Liver (tissue), 9 donors: Measurements from ENCODE around the gene CAMK2B. TPM values are rescaled to one million over a fixed set of nuclear protein-coding genes. Genes with fewer than 3 reads are reported as not detected.

Experiments used
- DNase-seq: peaks from one replicate; pipeline ENCODE4 v3.0.0-alpha.2; 2017; ENCODE audit warnings: low spot score
- H3K27ac ChIP-seq, 2 donors: one replicate each; pipeline ENCODE4 v1.7.0; 2013; ENCODE audit warnings: inconsistent platforms in 2 of 2, low read length in 2 of 2, control low read depth in 1 of 2, low read depth in 1 of 2, mild to moderate bottlenecking in 1 of 2
- H3K27me3 ChIP-seq, 4 donors: one replicate each; pipeline versions ENCODE4 v1.6.1 to v1.7.0; 2013; ENCODE audit warnings: low read length in 3 of 4, inconsistent platforms in 1 of 4, mild to moderate bottlenecking in 1 of 4, moderate library complexity in 1 of 4; ENCODE audit not compliant: control insufficient read depth in 4 of 4, insufficient read depth in 4 of 4
- H3K36me3 ChIP-seq, 4 donors: one replicate each; pipeline versions ENCODE4 v1.6.1 to v1.7.0; 2013; ENCODE audit warnings: low read length in 3 of 4, mild to moderate bottlenecking in 3 of 4, low read depth in 1 of 4, moderate library complexity in 1 of 4; ENCODE audit not compliant: control insufficient read depth in 4 of 4, insufficient read depth in 3 of 4
- H3K4me1 ChIP-seq, 4 donors: one replicate each; pipeline versions ENCODE4 v1.6.1 to v1.7.0; 2013; ENCODE audit warnings: low read length in 3 of 4, mild to moderate bottlenecking in 3 of 4, moderate library complexity in 1 of 4; ENCODE audit not compliant: control insufficient read depth in 4 of 4, insufficient read depth in 4 of 4
- H3K4me3 ChIP-seq, 3 donors: one replicate each; pipeline versions ENCODE4 v1.6.1 to v1.7.0; 2013; ENCODE audit warnings: low read length in 3 of 3, control low read depth in 1 of 3, low read depth in 1 of 3, mild to moderate bottlenecking in 1 of 3
- H3K9ac ChIP-seq, 2 donors: one replicate each; pipeline ENCODE4 v1.7.0; 2013; ENCODE audit warnings: low read length in 2 of 2, mild to moderate bottlenecking in 2 of 2, moderate library complexity in 2 of 2, control low read depth in 1 of 2, low read depth in 1 of 2
- H3K9me3 ChIP-seq, 4 donors: one replicate each; pipeline versions ENCODE4 v1.6.1 to v1.7.0; 2013; ENCODE audit warnings: low read length in 3 of 4; ENCODE audit not compliant: control insufficient read depth in 4 of 4
- ATF3 ChIP-seq: IDR thresholded peaks from 2 replicates; pipeline ENCODE4 v1.6.1; 2016; ENCODE audit warnings: antibody characterized with exemption
- CTCF ChIP-seq: fragments of 150-350 bp; IDR thresholded peaks from 2 replicates; pipeline ENCODE4 v1.5.1; 2017; ENCODE audit warnings: improper control_type of control experiment, low read depth, low read length; ENCODE audit not compliant: missing input control
- FOXA2 ChIP-seq: IDR thresholded peaks from 2 replicates; pipeline ENCODE4 v1.6.1; 2016; ENCODE audit warnings: antibody characterized with exemption
- GABPA ChIP-seq, 2 donors: IDR thresholded peaks in 1 of 2; conservative IDR thresholded peaks in 1 of 2; 2 replicates each; pipeline ENCODE4 v1.6.1; 2016; ENCODE audit warnings: antibody characterized with exemption in 2 of 2, mild to moderate bottlenecking in 1 of 2, moderate library complexity in 1 of 2
- HNF4A ChIP-seq, 2 donors: conservative IDR thresholded peaks; 2 replicates each; pipeline ENCODE4 v1.6.1; 2016; ENCODE audit warnings: antibody characterized with exemption in 2 of 2, mild to moderate bottlenecking in 2 of 2
- JUND ChIP-seq, 2 donors: IDR thresholded peaks; 2 replicates each; pipeline ENCODE4 v1.6.1; 2016; ENCODE audit warnings: antibody characterized with exemption in 2 of 2
- MAX ChIP-seq: IDR thresholded peaks from 2 replicates; pipeline ENCODE4 v1.6.1; 2016; ENCODE audit warnings: antibody characterized with exemption
- NR2F2 ChIP-seq: IDR thresholded peaks from 2 replicates; pipeline ENCODE4 v1.6.1; 2016; ENCODE audit warnings: antibody characterized with exemption
- RAD21 ChIP-seq, 2 donors: IDR thresholded peaks; 2 replicates each; pipeline ENCODE4 v1.6.1; 2016; ENCODE audit warnings: antibody characterized with exemption in 2 of 2, mild to moderate bottlenecking in 2 of 2
- RXRA ChIP-seq, 2 donors: IDR thresholded peaks; 2 replicates each; pipeline ENCODE4 v1.6.1; 2017 to 2018; ENCODE audit warnings: antibody characterized with exemption in 2 of 2, mild to moderate bottlenecking in 1 of 2
- SP1 ChIP-seq: IDR thresholded peaks from 2 replicates; pipeline ENCODE4 v1.6.1; 2018; ENCODE audit warnings: antibody characterized with exemption, mild to moderate bottlenecking
- YY1 ChIP-seq: IDR thresholded peaks from 2 replicates; pipeline ENCODE4 v1.6.1; 2016; ENCODE audit warnings: antibody characterized with exemption, mild to moderate bottlenecking
- WGBS: extraction: QIAGEN DNeasy Blood & Tissue Kit; methylation state at CpG from one replicate; pipeline ENCODE4 v1.1.7; 2013; 5-methylcytosine and 5-hydroxymethylcytosine counted together
- polyA plus RNA-seq, 2 donors: library from polyadenylated mRNA; stranded (reverse) in 1 of 2; unstranded in 1 of 2; fragments of 200-250 nt in 1 of 2; fragments of >200 nt in 1 of 2; fragmentation: Nextera tagmentation in 1 of 2; extraction: Ambion mirVana in 1 of 2; gene quantifications; one replicate each; pipeline versions ENCODE4 v1.2.1 to v1.2.3, GENCODE V29; 2013 to 2015
- total RNA-seq, 2 donors: library from RNA; depleted of rRNA; stranded (reverse); fragments of >200 nt; gene quantifications; one replicate each; pipeline ENCODE4 v1.2.3, GENCODE V29; 2014
- TF ChIP-seq, protein P1 (sequence below): IDR thresholded peaks from 2 replicates; pipeline ENCODE4 v1.6.1; 2016; ENCODE audit warnings: antibody characterized with exemption, mild to moderate bottlenecking
- TF ChIP-seq, protein P2 (sequence below): IDR thresholded peaks from 2 replicates; pipeline ENCODE4 v1.6.1; 2016; ENCODE audit warnings: antibody characterized with exemption
- donor health status: healthy.
- donor health status: healthy.
- donor health status: healthy.
- donor health status: healthy.
- donor health status: healthy.

CAMK2B gene
- total and polyA plus RNA-seq, 4 donors = 2.1 to 3.3 (median 2.2) TPM; not detected in 1

DNA sequence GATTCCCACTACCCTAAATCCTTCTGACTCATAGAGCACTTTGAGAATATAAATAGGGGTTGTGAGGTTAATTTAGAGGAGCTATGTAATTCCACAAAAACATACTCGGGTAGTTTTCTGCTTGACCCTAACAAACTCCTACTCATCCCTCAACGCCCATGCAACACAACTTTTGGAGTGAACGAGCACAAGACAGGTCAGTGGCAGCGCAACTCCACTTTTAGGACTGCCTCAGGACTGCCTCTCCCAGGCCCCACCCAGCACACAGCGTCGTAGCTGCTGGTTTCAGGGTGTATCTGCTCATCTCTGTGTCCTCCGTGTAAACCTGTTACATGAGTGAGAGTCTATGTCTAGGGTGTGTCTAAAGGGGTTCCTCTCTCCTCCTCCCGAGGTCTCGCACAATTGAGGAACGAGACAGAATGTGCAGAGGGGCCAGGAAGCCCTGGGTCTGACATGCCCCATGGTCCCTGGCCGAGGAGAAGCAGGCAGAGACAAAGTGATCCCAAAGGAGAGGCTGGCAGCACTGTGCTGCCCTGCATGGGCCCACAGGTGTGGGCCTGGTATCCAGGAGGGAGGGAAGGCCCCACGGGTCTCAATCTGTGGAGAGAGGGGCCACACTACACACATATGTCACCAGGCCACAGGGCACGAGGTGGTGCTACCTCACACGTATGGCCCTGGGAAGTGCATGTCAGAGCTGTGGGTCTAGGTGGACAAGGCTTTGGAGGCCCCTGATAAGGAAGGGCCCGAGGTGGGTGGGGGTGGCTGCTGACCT is 45.5 kb downstream of the CAMK2B start (continued):
- TF ChIP-seq CTCF (no peak), RAD21 (IDR thresholded peaks at IDR 0.05) (no peak)

- Histone ChIP-seq H3K36me3 (no peaks in the 10 kb centered on the region), H3K4me1 (no peaks in the 10 kb centered on the region), H3K27me3 (no peaks in the 10 kb centered on the region), H3K9ac (no peak overlapping the region), H3K27ac (no peak overlapping the region), H3K4me3 (no peak overlapping the region), H3K9me3 (no peaks in the 10 kb centered on the region)
- no peak for DNase-seq
- TF ChIP-seq RXRA (IDR thresholded peaks at IDR 0.05) (no peak), GABPA (IDR thresholded peaks at IDR 0.05 in 1 of 2, conservative IDR thresholded peaks at IDR 0.05 in 1 of 2) (no peak)
- TF ChIP-seq, protein P1, sequence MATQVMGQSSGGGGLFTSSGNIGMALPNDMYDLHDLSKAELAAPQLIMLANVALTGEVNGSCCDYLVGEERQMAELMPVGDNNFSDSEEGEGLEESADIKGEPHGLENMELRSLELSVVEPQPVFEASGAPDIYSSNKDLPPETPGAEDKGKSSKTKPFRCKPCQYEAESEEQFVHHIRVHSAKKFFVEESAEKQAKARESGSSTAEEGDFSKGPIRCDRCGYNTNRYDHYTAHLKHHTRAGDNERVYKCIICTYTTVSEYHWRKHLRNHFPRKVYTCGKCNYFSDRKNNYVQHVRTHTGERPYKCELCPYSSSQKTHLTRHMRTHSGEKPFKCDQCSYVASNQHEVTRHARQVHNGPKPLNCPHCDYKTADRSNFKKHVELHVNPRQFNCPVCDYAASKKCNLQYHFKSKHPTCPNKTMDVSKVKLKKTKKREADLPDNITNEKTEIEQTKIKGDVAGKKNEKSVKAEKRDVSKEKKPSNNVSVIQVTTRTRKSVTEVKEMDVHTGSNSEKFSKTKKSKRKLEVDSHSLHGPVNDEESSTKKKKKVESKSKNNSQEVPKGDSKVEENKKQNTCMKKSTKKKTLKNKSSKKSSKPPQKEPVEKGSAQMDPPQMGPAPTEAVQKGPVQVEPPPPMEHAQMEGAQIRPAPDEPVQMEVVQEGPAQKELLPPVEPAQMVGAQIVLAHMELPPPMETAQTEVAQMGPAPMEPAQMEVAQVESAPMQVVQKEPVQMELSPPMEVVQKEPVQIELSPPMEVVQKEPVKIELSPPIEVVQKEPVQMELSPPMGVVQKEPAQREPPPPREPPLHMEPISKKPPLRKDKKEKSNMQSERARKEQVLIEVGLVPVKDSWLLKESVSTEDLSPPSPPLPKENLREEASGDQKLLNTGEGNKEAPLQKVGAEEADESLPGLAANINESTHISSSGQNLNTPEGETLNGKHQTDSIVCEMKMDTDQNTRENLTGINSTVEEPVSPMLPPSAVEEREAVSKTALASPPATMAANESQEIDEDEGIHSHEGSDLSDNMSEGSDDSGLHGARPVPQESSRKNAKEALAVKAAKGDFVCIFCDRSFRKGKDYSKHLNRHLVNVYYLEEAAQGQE = no peak
- WGBS = 89% methylated on average over 6 of the region's 6 CpGs
These were observed 46.1 kb downstream of the CAMK2B start for GRCh38 chr7:44279286-44279685.

DNA sequence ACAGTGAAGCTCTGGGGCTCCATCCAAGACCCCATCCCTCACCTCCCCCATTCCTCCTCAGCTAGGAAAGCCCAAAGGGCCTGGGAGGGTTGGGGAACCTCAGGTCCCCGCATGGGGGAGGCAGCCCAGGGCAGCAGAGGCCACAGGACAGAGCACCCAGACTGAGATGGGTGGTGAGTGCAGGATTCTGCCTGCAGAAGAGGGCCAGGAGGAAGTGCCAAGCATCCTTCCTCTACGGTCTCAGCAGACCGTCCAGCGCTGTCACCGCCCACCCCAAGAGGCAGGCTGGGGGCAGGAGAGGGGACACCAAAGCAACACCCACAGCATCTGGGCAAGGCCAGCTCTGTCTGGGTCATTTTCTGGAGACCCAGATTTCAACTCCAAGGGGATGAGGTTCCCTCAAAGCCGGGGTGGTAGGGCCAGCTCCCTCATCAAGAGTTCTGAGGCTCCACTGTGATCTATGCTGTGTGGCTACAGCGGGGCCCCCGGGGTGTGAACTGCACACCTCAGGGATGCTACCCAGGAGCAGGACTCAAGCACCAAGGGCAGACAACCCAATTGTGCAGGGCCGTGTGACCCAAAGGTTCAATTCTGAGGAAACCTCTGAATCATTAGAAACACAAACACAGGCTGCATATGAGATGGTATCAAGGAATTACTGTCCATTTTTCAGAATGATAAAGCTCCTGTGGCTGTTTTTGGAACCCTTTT is 46.8 kb downstream of the CAMK2B start:
- Histone ChIP-seq H3K4me3 (no peak overlapping the region), H3K9me3 (no peaks in the 10 kb centered on the region), H3K36me3 (no peaks in the 10 kb centered on the region), H3K4me1 (no peaks in the 10 kb centered on the region), H3K27ac (no peak overlapping the region), H3K9ac (no peak overlapping the region), H3K27me3 (no peaks in the 10 kb centered on the region)
- WGBS = 88% methylated on average over 9 of the region's 9 CpGs
- no peak for DNase-seq
- TF ChIP-seq NR2F2 (no peak), JUND (IDR thresholded peaks at IDR 0.05) (no peak), YY1 (no peak), FOXA2 (no peak), ATF3 (no peak), HNF4A (conservative IDR thresholded peaks at IDR 0.05) (no peak), SP1 (no peak), MAX (no peak), RAD21 (IDR thresholded peaks at IDR 0.05) (no peak)
- TF ChIP-seq, protein P2, sequence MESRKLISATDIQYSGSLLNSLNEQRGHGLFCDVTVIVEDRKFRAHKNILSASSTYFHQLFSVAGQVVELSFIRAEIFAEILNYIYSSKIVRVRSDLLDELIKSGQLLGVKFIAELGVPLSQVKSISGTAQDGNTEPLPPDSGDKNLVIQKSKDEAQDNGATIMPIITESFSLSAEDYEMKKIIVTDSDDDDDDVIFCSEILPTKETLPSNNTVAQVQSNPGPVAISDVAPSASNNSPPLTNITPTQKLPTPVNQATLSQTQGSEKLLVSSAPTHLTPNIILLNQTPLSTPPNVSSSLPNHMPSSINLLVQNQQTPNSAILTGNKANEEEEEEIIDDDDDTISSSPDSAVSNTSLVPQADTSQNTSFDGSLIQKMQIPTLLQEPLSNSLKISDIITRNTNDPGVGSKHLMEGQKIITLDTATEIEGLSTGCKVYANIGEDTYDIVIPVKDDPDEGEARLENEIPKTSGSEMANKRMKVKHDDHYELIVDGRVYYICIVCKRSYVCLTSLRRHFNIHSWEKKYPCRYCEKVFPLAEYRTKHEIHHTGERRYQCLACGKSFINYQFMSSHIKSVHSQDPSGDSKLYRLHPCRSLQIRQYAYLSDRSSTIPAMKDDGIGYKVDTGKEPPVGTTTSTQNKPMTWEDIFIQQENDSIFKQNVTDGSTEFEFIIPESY = no peak
- TF ChIP-seq, protein P1 = no peak
